Activated CD8-positive, alpha-beta memory T cell treated with anti-CD3 and anti-CD28 coated beads for 48 hours (primary cell): Measurements from ENCODE around the gene NR4A1.

Source experiments
- DNase-seq, 3 experiments: peaks; one replicate each; pipeline ENCODE4 v3.0.0-alpha.2; 2020; ENCODE audit warnings: low read depth in 2 of 3, low spot score in 2 of 3

The NR4A1 gene

GRCh38 chr12:52041035-52041434, 10.2 kb upstream of the NR4A1 start:
- no peak for DNase-seq

- DNase-seq: no peak
Observed at GRCh38 chr12:52041695-52042123, 9.5 kb upstream of the NR4A1 start.

- DNase-seq: no peak
Observed at GRCh38 chr12:52042706-52043385, 8.4 kb upstream of the NR4A1 start.

GRCh38 chr12:52043386-52044212, 7.6 kb upstream of the NR4A1 start:
- no peak for DNase-seq

- DNase-seq: no peak
Observed at GRCh38 chr12:52044292-52044983, 6.8 kb upstream of the NR4A1 start.

- DNase-seq: no peak
Observed at GRCh38 chr12:52045794-52046199, 5.4 kb upstream of the NR4A1 start.

GRCh38 chr12:52046859-52047258, 4.4 kb upstream of the NR4A1 start:
- DNase-seq: no peak

- no peak for DNase-seq
Observed at GRCh38 chr12:52049286-52049685, 2.0 kb upstream of the NR4A1 start.

GRCh38 chr12:52049688-52050087, 1.6 kb upstream of the NR4A1 start:
- DNase-seq: no peak

GRCh38 chr12:52050116-52050757, 1.0 kb upstream of the NR4A1 start:
- no peak for DNase-seq

- DNase-seq: no peak
Observed at GRCh38 chr12:52052468-52053186, 1.4 kb downstream of the NR4A1 start.

- no peak for DNase-seq
Observed at GRCh38 chr12:52053536-52054209, 2.4 kb downstream of the NR4A1 start.

- DNase-seq: no peak
Observed at GRCh38 chr12:52054231-52054832, 3.1 kb downstream of the NR4A1 start.

GRCh38 chr12:52054833-52055730, 3.8 kb downstream of the NR4A1 start:
- no peak for DNase-seq

- no peak for DNase-seq
Observed at GRCh38 chr12:52055731-52056711, 4.8 kb downstream of the NR4A1 start.

GRCh38 chr12:52056801-52057637, 5.8 kb downstream of the NR4A1 start:
- no peak for DNase-seq
